DND-41 (cell line): ENCODE measurements around the gene ZNF608.

ENCODE experiments used
- ATAC-seq: fragments of 200-7000 bp; cut with Tn5 transposase; 3 replicates; pipeline ENCODE4 v1.9.1; 2021; ENCODE audit warnings: low read depth; ENCODE audit not compliant: insufficient read depth
- DNase-seq: peaks from one replicate; pipeline ENCODE4 v3.0.0-alpha.2; 2020
- H2AFZ ChIP-seq: 2 replicates; pipeline ENCODE4 v1.6.0; 2012; ENCODE audit warnings: low read depth, low read length
- H3K27ac ChIP-seq: 2 replicates; pipeline ENCODE4 v1.5.1; 2012; ENCODE audit warnings: low read length, inconsistent platforms
- H3K27me3 ChIP-seq: fragments of 200-600 bp; sonication (generic); 2 replicates; pipeline ENCODE4 v1.6.0; 2012; ENCODE audit warnings: low read length, mild to moderate bottlenecking, inconsistent platforms; ENCODE audit not compliant: insufficient read depth, poor library complexity
- H3K36me3 ChIP-seq: 2 replicates; pipeline ENCODE4 v1.5.1; 2012; ENCODE audit warnings: low read length, inconsistent platforms; ENCODE audit not compliant: insufficient read depth
- H3K4me1 ChIP-seq: 2 replicates; pipeline ENCODE4 v1.5.1; 2012; ENCODE audit warnings: mild to moderate bottlenecking, low read length; ENCODE audit not compliant: insufficient read depth
- H3K4me2 ChIP-seq: 2 replicates; pipeline ENCODE4 v1.6.0; 2012; ENCODE audit warnings: mild to moderate bottlenecking, moderate library complexity, low read length, inconsistent platforms; ENCODE audit not compliant: insufficient read depth
- H3K4me3 ChIP-seq, 2 experiments: fragments of 200-600 bp in 1 of 2; shearing (Covaris generic) in 1 of 2; 2 replicates each; pipeline ENCODE4 v1.5.1; 2012 to 2016; ENCODE audit warnings: inconsistent platforms in 2 of 2, low read length in 2 of 2, mild to moderate bottlenecking in 2 of 2, low read depth in 1 of 2, moderate library complexity in 1 of 2
- H3K79me2 ChIP-seq: 2 replicates; pipeline ENCODE4 v1.6.0; 2012; ENCODE audit warnings: low read length, inconsistent platforms; ENCODE audit not compliant: insufficient read depth
- H3K9ac ChIP-seq: 2 replicates; pipeline ENCODE4 v1.6.0; 2012; ENCODE audit warnings: low read depth, mild to moderate bottlenecking, inconsistent platforms, low read length, moderate library complexity
- H3K9me3 ChIP-seq: 2 replicates; pipeline ENCODE4 v1.5.1; 2012; ENCODE audit warnings: low read length, moderate library complexity, mild to moderate bottlenecking, inconsistent platforms; ENCODE audit not compliant: insufficient read depth, severe bottlenecking
- H4K20me1 ChIP-seq: 2 replicates; pipeline ENCODE4 v1.6.0; 2012; ENCODE audit warnings: low read length; ENCODE audit not compliant: insufficient read depth
- EZH2 ChIP-seq: IDR thresholded peaks from 3 replicates; pipeline ENCODE4 v1.6.1; 2012; ENCODE audit warnings: borderline replicate concordance, low read depth, mild to moderate bottlenecking, moderate library complexity, low read length, inconsistent platforms; ENCODE audit not compliant: severe bottlenecking
- TF ChIP-seq, protein P1 (sequence below): IDR thresholded peaks from 2 replicates; pipeline ENCODE4 v1.5.1; 2012; ENCODE audit warnings: borderline replicate concordance, low read length, moderate library complexity, mild to moderate bottlenecking; ENCODE audit not compliant: poor library complexity, severe bottlenecking; ENCODE audit errors: extremely low read depth

ZNF608 gene

DNA sequence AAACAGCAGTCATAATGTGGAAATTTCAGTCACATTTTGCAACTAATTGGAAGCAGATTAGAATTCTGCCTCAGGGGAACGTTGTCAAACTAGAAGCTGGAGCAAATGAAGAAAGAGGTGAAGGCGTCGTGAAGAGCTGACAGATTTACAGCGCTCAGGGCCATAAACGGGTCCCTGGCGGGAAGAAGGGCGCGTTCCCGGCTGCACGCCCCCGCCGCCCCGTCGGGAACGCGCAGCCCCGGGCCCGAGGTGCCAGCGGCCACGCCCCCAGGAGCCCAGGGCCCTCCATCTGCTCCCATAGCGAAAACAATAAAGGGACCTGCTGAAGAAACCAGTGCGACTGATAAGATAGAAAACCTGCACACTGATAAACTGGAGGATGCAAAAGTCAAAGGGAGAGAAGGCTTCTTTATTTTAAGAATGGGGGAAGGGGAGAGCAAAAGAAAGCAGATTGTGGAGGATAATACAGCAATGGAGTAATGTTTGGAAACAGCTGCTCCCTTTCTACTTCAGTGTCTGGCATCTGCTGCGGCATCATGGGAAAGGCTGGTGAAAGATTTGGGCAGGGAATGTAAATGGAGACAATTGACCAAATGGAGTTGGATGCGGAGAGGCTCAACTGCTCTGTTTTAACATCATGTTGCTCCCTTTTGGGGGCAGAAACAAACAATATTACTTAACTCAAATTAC is 11.1 kb downstream of the ZNF608 start:
- ATAC-seq (no peak), DNase-seq (no peak)
- H3K9ac ChIP-seq = no peak overlapping the region
- no peaks in the 10 kb centered on the region for H3K79me2 ChIP-seq
- H4K20me1 ChIP-seq = no peaks in the 10 kb centered on the region
- H3K36me3 ChIP-seq = no peaks in the 10 kb centered on the region
- no peak overlapping the region for H3K27ac ChIP-seq
- H3K4me1 ChIP-seq = no peaks in the 10 kb centered on the region; the same call in 1 of the 2 replicates
- no peak overlapping the region for H2AFZ ChIP-seq
- no peaks in the 10 kb centered on the region for H3K9me3 ChIP-seq
- H3K4me3 ChIP-seq = no peak overlapping the region
- no peaks in the 10 kb centered on the region for H3K27me3 ChIP-seq
- TF ChIP-seq, protein P1, sequence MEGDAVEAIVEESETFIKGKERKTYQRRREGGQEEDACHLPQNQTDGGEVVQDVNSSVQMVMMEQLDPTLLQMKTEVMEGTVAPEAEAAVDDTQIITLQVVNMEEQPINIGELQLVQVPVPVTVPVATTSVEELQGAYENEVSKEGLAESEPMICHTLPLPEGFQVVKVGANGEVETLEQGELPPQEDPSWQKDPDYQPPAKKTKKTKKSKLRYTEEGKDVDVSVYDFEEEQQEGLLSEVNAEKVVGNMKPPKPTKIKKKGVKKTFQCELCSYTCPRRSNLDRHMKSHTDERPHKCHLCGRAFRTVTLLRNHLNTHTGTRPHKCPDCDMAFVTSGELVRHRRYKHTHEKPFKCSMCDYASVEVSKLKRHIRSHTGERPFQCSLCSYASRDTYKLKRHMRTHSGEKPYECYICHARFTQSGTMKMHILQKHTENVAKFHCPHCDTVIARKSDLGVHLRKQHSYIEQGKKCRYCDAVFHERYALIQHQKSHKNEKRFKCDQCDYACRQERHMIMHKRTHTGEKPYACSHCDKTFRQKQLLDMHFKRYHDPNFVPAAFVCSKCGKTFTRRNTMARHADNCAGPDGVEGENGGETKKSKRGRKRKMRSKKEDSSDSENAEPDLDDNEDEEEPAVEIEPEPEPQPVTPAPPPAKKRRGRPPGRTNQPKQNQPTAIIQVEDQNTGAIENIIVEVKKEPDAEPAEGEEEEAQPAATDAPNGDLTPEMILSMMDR = no peak
- no peak for TF ChIP-seq EZH2
- no peak overlapping the region for H3K4me2 ChIP-seq

DNA sequence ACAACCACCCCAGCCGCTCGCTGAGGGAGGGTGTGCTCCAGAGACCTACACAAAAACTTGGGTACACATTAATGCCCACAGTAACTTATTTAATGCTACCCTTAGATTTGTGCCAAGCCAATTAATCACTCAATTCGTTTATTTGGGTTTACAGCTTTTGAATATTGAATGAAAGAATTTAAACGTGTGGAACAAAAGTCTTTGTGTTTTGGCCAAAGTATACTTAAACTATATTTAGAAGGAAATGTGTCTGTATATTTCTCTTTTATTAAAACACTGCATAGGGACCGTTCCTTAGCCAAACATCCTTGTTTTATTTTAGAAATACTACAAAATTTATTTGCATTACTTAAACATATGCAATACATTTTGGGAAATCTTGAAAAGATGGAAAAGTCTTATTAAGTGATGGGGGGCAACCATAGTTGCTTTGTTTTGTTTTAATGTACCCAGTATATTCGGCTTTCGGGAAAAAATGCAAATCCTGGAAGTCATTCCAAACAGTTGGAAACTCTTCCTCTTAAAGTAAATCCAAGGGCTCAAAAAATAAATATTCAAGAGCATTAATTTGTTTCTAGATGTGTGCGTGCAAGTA is 11.8 kb downstream of the ZNF608 start:
- Histone ChIP-seq H3K4me3 (no peak overlapping the region), H3K9me3 (no peaks in the 10 kb centered on the region), H3K9ac (no peak overlapping the region), H4K20me1 (no peaks in the 10 kb centered on the region), H3K4me1 (no peaks in the 10 kb centered on the region; the same call in 1 of the 2 replicates), H3K36me3 (no peaks in the 10 kb centered on the region), H3K27ac (no peak overlapping the region), H3K4me2 (no peak overlapping the region), H3K79me2 (no peaks in the 10 kb centered on the region), H2AFZ (no peak overlapping the region), H3K27me3 (no peaks in the 10 kb centered on the region)
- ATAC-seq (no peak), DNase-seq (no peak)
- TF ChIP-seq EZH2 = no peak
- TF ChIP-seq, protein P1 = no peak

GRCh38 chr5:124733329-124733650 is 13.1 kb downstream of the ZNF608 start:
- H3K9me3 ChIP-seq = no peaks in the 10 kb centered on the region
- H2AFZ ChIP-seq = no peak overlapping the region
- no peaks in the 10 kb centered on the region for H4K20me1 ChIP-seq
- no peaks in the 10 kb centered on the region for H3K27me3 ChIP-seq
- no peaks in the 10 kb centered on the region for H3K36me3 ChIP-seq
- H3K27ac ChIP-seq = no peak overlapping the region
- no peak overlapping the region for H3K9ac ChIP-seq
- TF ChIP-seq, protein P1 = no peak
- no peak for TF ChIP-seq EZH2
- ATAC-seq (no peak), DNase-seq (no peak)
- no peaks in the 10 kb centered on the region for H3K79me2 ChIP-seq
- H3K4me1 ChIP-seq = no peaks in the 10 kb centered on the region; the same call in 1 of the 2 replicates
- no peak overlapping the region for H3K4me3 ChIP-seq
- no peak overlapping the region for H3K4me2 ChIP-seq
